T-helper 2 cell treated with Interferon-gamma antibody and Interleukin-4, amounts not matched to agents 5 μg/mL and 100 μg/mL, for 36 hours (primary cell): Measurements from ENCODE around the gene TDRD10.

Experiments used
- DNase-seq: peaks from one replicate; pipeline ENCODE4 v3.0.0; 2021; ENCODE audit warnings: low spot score
- H3K27ac Mint-ChIP-seq: one replicate; pipeline ENCODE4 v1.8.0; 2021; ENCODE audit warnings: mild to moderate bottlenecking, mixed read lengths
- H3K27me3 Mint-ChIP-seq: one replicate; pipeline ENCODE4 v1.8.0; 2021; ENCODE audit warnings: low read depth, mixed read lengths
- H3K36me3 Mint-ChIP-seq: one replicate; pipeline ENCODE4 v1.8.0; 2021; ENCODE audit warnings: low read depth, mixed read lengths
- H3K4me1 Mint-ChIP-seq: one replicate; pipeline ENCODE4 v1.8.0; 2021; ENCODE audit warnings: low read depth, mixed read lengths
- H3K4me3 Mint-ChIP-seq: one replicate; pipeline ENCODE4 v1.8.0; 2022; ENCODE audit warnings: mild to moderate bottlenecking, moderate library complexity, mixed read lengths
- H3K9me3 Mint-ChIP-seq: one replicate; pipeline ENCODE4 v1.8.0; 2021; ENCODE audit warnings: mixed read lengths

The TDRD10 gene

DNA sequence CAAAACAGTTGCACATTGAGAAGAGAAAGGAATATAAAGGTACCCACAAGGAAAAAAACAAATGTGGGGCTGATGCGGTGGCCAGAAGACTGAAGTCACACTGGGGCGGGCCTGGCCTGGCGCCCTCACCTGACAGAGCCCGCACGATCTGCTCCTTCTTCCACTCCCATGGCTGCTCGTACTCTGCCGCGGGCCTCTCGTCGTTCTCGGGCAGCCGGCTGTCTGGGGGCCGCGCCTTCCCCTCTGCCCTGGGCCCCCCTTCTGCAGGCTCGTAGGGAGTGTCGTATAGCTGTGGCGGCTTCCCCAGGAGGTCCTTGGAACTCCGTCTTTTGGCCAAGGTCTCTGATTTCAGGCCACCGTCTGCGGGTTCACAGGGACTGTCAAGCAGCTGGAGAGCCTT lies 13.1 kb upstream of the TDRD10 start:
- Mint-ChIP-seq H3K27ac (no peak overlapping the region), H3K4me1 (peaks cover 18% of the 10 kb centered on the region), H3K9me3 (no peaks in the 10 kb centered on the region), H3K36me3 (no peaks in the 10 kb centered on the region), H3K4me3 (no peak overlapping the region), H3K27me3 (peaks cover 36% of the 10 kb centered on the region)
- DNase-seq: no peak

- H3K9me3 Mint-ChIP-seq: no peaks in the 10 kb centered on the region
- peaks cover 32% of the 10 kb centered on the region for H3K27me3 Mint-ChIP-seq
- DNase-seq: no peak
- H3K4me1 Mint-ChIP-seq: peaks cover 18% of the 10 kb centered on the region
- H3K36me3 Mint-ChIP-seq: no peaks in the 10 kb centered on the region
- no peak overlapping the region for H3K27ac Mint-ChIP-seq
- no peak overlapping the region for H3K4me3 Mint-ChIP-seq
Observed at GRCh38 chr1:154489695-154490274, 12.2 kb upstream of the TDRD10 start.

- no peaks in the 10 kb centered on the region for H3K36me3 Mint-ChIP-seq
- H3K9me3 Mint-ChIP-seq: no peaks in the 10 kb centered on the region
- H3K27ac Mint-ChIP-seq: no peak overlapping the region
- DNase-seq: no peak
- peaks cover 28% of the 10 kb centered on the region for H3K27me3 Mint-ChIP-seq
- peaks cover 18% of the 10 kb centered on the region for H3K4me1 Mint-ChIP-seq
- H3K4me3 Mint-ChIP-seq: no peak overlapping the region
Observed at GRCh38 chr1:154490317-154490716, 11.7 kb upstream of the TDRD10 start.

- Mint-ChIP-seq H3K36me3 (no peaks in the 10 kb centered on the region), H3K4me1 (peaks cover 23% of the 10 kb centered on the region), H3K27ac (no peak overlapping the region), H3K27me3 (peaks cover 30% of the 10 kb centered on the region), H3K9me3 (no peaks in the 10 kb centered on the region), H3K4me3 (no peak overlapping the region)
- DNase-seq: no peak
Observed at GRCh38 chr1:154492115-154492514, 9.9 kb upstream of the TDRD10 start.

DNA sequence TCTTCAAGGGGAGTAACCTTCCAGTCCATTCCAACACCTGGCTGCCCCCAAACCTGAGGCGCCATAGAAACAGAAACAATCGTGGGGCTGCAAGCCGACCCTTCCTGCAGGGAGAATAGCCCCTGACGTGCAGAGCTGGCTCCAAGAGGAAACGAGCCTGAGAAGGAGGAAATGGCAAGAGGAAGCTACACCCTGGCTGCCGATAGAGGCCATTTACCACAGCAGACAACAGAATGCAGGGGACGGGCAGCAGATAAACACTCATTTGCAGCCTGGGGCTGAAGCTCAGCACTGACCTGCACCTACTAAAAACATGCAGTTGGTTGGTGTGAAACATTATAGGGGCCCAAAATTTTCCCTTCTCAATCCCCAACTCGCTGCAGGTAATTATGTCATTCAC lies 8.7 kb upstream of the TDRD10 start:
- H3K27me3 Mint-ChIP-seq: peaks cover 31% of the 10 kb centered on the region
- no peaks in the 10 kb centered on the region for H3K9me3 Mint-ChIP-seq
- DNase-seq: no peak
- H3K36me3 Mint-ChIP-seq: no peaks in the 10 kb centered on the region
- H3K27ac Mint-ChIP-seq: peak overlapping the region; percentile 50
- peaks cover 25% of the 10 kb centered on the region for H3K4me1 Mint-ChIP-seq
- H3K4me3 Mint-ChIP-seq: peak overlapping the region; percentile 57

GRCh38 chr1:154495496-154496273 lies 6.3 kb upstream of the TDRD10 start:
- Mint-ChIP-seq H3K27me3 (peaks cover 46% of the 10 kb centered on the region), H3K36me3 (no peaks in the 10 kb centered on the region), H3K4me1 (peaks cover 25% of the 10 kb centered on the region), H3K4me3 (no peak overlapping the region), H3K9me3 (no peaks in the 10 kb centered on the region), H3K27ac (no peak overlapping the region)
- DNase-seq: no peak

DNA sequence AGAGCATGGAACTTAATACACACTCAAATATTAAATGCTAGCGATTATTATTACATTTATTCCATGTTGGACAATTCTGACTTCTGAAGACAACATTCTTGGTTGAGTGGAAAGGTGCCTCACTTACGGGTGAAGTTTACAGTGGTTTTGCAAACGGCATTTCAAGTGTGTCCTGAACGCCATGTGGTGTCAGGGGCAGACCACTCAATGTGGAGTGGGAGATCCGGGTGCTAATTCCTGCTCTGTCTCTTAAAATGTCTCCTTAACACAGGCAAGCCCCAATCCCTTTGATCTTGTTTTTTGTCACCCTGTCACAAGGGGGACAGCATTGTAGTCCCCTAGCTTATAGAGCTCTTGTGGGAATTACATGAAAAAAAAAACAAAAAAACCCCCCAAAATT lies 5.6 kb upstream of the TDRD10 start:
- Mint-ChIP-seq H3K4me3 (no peak overlapping the region), H3K27me3 (peaks cover 46% of the 10 kb centered on the region), H3K27ac (no peak overlapping the region), H3K9me3 (no peaks in the 10 kb centered on the region), H3K36me3 (no peaks in the 10 kb centered on the region), H3K4me1 (peaks cover 27% of the 10 kb centered on the region)
- no peak for DNase-seq

DNA sequence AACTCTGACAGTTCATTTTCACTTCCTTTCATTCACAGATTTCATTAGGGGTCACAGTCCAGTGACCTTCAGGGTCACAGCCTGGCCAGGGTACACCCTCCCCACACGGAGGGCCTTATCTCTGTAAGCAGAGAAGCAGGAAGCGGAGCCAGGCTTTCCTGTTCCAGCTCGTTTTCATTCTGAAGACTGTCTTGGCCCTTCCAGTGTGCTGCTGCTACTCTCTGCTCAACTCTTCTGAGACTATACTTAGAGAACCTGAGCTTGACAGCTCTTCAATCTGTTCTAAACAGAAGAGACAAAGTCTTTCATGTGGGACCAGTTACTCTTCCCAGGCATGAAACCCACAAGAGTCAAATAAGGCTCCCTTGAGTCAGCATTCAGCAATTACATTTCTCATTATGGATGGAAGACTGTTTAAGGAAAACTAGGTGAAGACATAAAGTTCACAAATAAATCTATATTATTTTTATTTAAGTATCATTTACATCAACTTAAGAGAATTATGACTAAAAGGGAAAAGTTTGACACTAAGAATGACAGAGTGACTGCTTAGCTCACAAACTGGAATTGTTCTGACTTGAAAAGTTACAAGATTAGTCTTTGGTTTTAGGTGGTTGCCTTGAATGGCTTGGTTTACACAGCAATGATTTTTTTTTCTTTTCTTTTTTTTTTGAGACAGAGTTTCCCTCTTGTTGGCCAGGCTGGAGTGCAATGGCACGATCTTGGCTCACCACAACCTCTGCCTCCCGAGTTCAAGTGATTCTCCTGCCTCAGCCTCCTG lies 4.8 kb upstream of the TDRD10 start:
- peaks cover 42% of the 10 kb centered on the region for H3K27me3 Mint-ChIP-seq
- no peak overlapping the region for H3K4me3 Mint-ChIP-seq
- no peak for DNase-seq
- H3K4me1 Mint-ChIP-seq: peaks cover 27% of the 10 kb centered on the region
- no peak overlapping the region for H3K27ac Mint-ChIP-seq
- no peaks in the 10 kb centered on the region for H3K36me3 Mint-ChIP-seq
- H3K9me3 Mint-ChIP-seq: no peaks in the 10 kb centered on the region

- Mint-ChIP-seq H3K27ac (no peak overlapping the region), H3K27me3 (peaks cover 56% of the 10 kb centered on the region), H3K4me3 (no peak overlapping the region), H3K9me3 (no peaks in the 10 kb centered on the region), H3K36me3 (no peaks in the 10 kb centered on the region), H3K4me1 (peaks cover 9% of the 10 kb centered on the region)
- no peak for DNase-seq
Observed at GRCh38 chr1:154499446-154499845, 2.6 kb upstream of the TDRD10 start.

GRCh38 chr1:154500533-154500932 lies 1.5 kb upstream of the TDRD10 start:
- Mint-ChIP-seq H3K27ac (no peak overlapping the region), H3K36me3 (no peaks in the 10 kb centered on the region), H3K27me3 (peaks cover 64% of the 10 kb centered on the region), H3K4me3 (no peak overlapping the region), H3K4me1 (peaks cover 9% of the 10 kb centered on the region), H3K9me3 (no peaks in the 10 kb centered on the region)
- DNase-seq: no peak

- H3K36me3 Mint-ChIP-seq: no peaks in the 10 kb centered on the region
- no peak overlapping the region for H3K27ac Mint-ChIP-seq
- DNase-seq: no peak
- H3K4me1 Mint-ChIP-seq: peaks cover 9% of the 10 kb centered on the region
- peaks cover 69% of the 10 kb centered on the region for H3K27me3 Mint-ChIP-seq
- no peaks in the 10 kb centered on the region for H3K9me3 Mint-ChIP-seq
- no peak overlapping the region for H3K4me3 Mint-ChIP-seq
Observed at GRCh38 chr1:154501423-154502065, 475 bp upstream of the TDRD10 start.

GRCh38 chr1:154502744-154503115 lies 711 bp downstream of the TDRD10 start:
- Mint-ChIP-seq H3K9me3 (no peaks in the 10 kb centered on the region), H3K27ac (no peak overlapping the region)

DNA sequence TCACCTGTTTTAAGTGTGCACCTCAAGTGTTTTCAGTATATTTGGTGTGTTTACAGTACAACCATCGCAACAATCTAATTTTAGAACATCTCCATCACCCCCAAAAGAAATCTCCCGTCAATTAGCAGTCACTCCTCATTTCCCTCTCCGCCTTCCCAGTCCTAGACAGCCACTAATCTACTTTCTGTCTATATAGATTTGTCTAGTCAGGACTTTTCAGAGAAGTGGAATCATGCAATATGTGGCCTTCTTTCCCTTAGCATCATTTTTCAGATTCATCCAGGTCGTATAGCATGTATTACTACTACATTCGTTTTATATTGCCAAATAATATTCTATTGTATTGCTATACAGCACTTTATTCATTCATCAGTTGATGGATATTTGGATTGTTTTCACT lies 1.9 kb downstream of the TDRD10 start:
- H3K27me3 Mint-ChIP-seq: peaks cover 80% of the 10 kb centered on the region
- peaks cover 3% of the 10 kb centered on the region for H3K4me1 Mint-ChIP-seq
- DNase-seq: no peak
- H3K36me3 Mint-ChIP-seq: no peaks in the 10 kb centered on the region
- no peak overlapping the region for H3K27ac Mint-ChIP-seq
- no peaks in the 10 kb centered on the region for H3K9me3 Mint-ChIP-seq
- no peak overlapping the region for H3K4me3 Mint-ChIP-seq

More at GRCh38 chr1:154502744-154503115, 711 bp downstream of the TDRD10 start:
- Mint-ChIP-seq H3K4me1 (peaks cover 3% of the 10 kb centered on the region), H3K36me3 (no peaks in the 10 kb centered on the region), H3K4me3 (no peak overlapping the region), H3K27me3 (peaks cover 76% of the 10 kb centered on the region)
- no peak for DNase-seq

- no peak for DNase-seq
- H3K9me3 Mint-ChIP-seq: no peaks in the 10 kb centered on the region
- H3K36me3 Mint-ChIP-seq: no peaks in the 10 kb centered on the region
- no peak overlapping the region for H3K4me3 Mint-ChIP-seq
- H3K27me3 Mint-ChIP-seq: peaks cover 42% of the 10 kb centered on the region
- no peak overlapping the region for H3K27ac Mint-ChIP-seq
- H3K4me1 Mint-ChIP-seq: no peaks in the 10 kb centered on the region
Observed at GRCh38 chr1:154512760-154513159, 10.7 kb downstream of the TDRD10 start.
